ENCODE results near the gene RAI14.

- no peak for TF ChIP-seq POLR2A (IDR thresholded peaks at IDR 0.05)
- no peak for TF ChIP-seq CTCF (IDR thresholded peaks at IDR 0.05)
- no peak for TF ChIP-seq POLR2AphosphoS5 (IDR thresholded peaks at IDR 0.05)
These were observed 41.4 kb downstream of the RAI14 start for GRCh38 chr5:34697308-34698108.
